ENCODE results near the gene COLEC11.

GRCh38 chr2:3601561-3602271 is 6.8 kb downstream of the COLEC11 start:
- no peak for TF ChIP-seq POLR2A (IDR thresholded peaks at IDR 0.05)
- TF ChIP-seq CTCF (IDR thresholded peaks at IDR 0.05) = no peak
